SHP77 treated with DMSO at 0.1 percent for 48 hours (cell line): Measurements from ENCODE around the gene RBM33.

ENCODE experiments used
- DNase-seq: peaks from one replicate; lab custom pipeline; 2025; lab: John Stamatoyannopoulos, UW

RBM33 gene

GRCh38 chr7:155824227-155824886, 179.9 kb downstream of the RBM33 start:
- DNase-seq, result no peak

GRCh38 chr7:155825336-155825735, 180.9 kb downstream of the RBM33 start:
- no peak for DNase-seq

- no peak for DNase-seq
Observed at GRCh38 chr7:155829796-155830470, 185.5 kb downstream of the RBM33 start.
